MCF 10A (cell line): ENCODE data around the gene HLA-DPB1. TPM values are rescaled to one million over a fixed set of nuclear protein-coding genes. Genes with fewer than 3 reads are reported as not detected.

ENCODE experiments used
- BruUV-seq: library from RNA; stranded (reverse); fragments of 400-500 nt; replicated peaks from 2 replicates; lab custom pipeline; 2021; lab: Mats Ljungman, UMichigan
- CTCF ChIA-PET: fragments of 300-600 bp; sonication (Branson Sonifier 250); formaldehyde crosslinking; extraction: SDS; loops from one replicate; lab custom pipeline; 2021; ENCODE audit warnings: antibody characterized with exemption, inconsistent platforms; lab: Yijun Ruan, JAX
- POLR2A ChIA-PET: fragments of 300-600, 350-650 bp; sonication (Branson Sonifier 250); formaldehyde crosslinking; extraction: SDS; loops from one replicate; lab custom pipeline; 2020; ENCODE audit warnings: antibody characterized with exemption, inconsistent platforms; lab: Yijun Ruan, JAX
- DNase-seq: peaks from one replicate; pipeline ENCODE4 v3.0.0-alpha.2; 2018; ENCODE audit not compliant: unreplicated experiment
- H3K27ac Mint-ChIP-seq: one replicate; pipeline ENCODE4 v1.8.0; 2022; ENCODE audit warnings: mild to moderate bottlenecking, low read depth, mixed read lengths; ENCODE audit not compliant: unreplicated experiment
- H3K27me3 Mint-ChIP-seq: one replicate; pipeline ENCODE4 v1.8.0; 2022; ENCODE audit warnings: mixed read lengths; ENCODE audit not compliant: insufficient read depth, unreplicated experiment
- H3K36me3 Mint-ChIP-seq: one replicate; pipeline ENCODE4 v1.8.0; 2022; ENCODE audit warnings: mild to moderate bottlenecking, moderate library complexity, mixed read lengths; ENCODE audit not compliant: insufficient read depth, unreplicated experiment
- H3K4me1 Mint-ChIP-seq: one replicate; pipeline ENCODE4 v1.8.0; 2022; ENCODE audit warnings: mixed read lengths; ENCODE audit not compliant: insufficient read depth, unreplicated experiment
- H3K4me3 Mint-ChIP-seq: one replicate; pipeline ENCODE4 v1.8.0; 2022; ENCODE audit warnings: mild to moderate bottlenecking, moderate library complexity, mixed read lengths; ENCODE audit not compliant: unreplicated experiment
- H3K9me3 Mint-ChIP-seq: one replicate; pipeline ENCODE4 v1.8.0; 2022; ENCODE audit warnings: mixed read lengths; ENCODE audit not compliant: unreplicated experiment
- CTCF ChIP-seq: fragments of 200-600 bp; IDR thresholded peaks from one replicate; pipeline ENCODE4 v1.8.0; 2022; ENCODE audit warnings: antibody characterized with exemption, mild to moderate bottlenecking; ENCODE audit not compliant: unreplicated experiment
- intact Hi-C: fragments of 100-400 bp; cut with micrococcal nuclease; formaldehyde crosslinking; loops from 2 replicates; pipeline ENCODE4 v1.14.1; 2022
- total RNA-seq: library from RNA; stranded (reverse); gene quantifications from 2 replicates; pipeline ENCODE4 v1.2.3, GENCODE V29; 2022

The HLA-DPB1 gene
- total RNA-seq, 1 experiment from 2014 or later: not detected

DNA sequence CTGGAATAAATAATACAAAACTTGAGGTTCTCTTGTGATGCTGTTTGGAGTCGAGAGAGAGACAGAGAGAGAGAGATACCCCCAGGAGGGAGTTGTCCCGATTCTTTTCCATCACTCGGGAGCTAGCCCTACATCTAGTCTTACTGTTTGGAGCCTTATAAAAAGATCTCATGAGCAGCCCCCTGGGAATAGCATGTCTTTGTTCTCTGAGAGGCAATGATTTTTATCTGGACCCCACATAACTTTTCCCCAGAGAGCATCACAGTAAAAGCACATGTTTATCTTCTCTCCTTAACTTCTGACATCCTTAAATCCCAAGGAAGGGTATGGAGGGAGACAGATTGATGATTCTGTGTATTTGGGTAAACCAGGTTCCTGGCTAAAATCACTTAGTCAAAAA, 45.5 kb upstream of the HLA-DPB1 start:
- ChIA-PET POLR2A (no interaction called here), CTCF (no interaction called here)
- Mint-ChIP-seq H3K4me1 (no peaks in the 10 kb centered on the region), H3K27ac (no peak overlapping the region), H3K9me3 (peaks cover 11% of the 10 kb centered on the region), H3K36me3 (no peaks in the 10 kb centered on the region), H3K4me3 (no peak overlapping the region), H3K27me3 (peaks cover 94% of the 10 kb centered on the region)
- BruUV-seq: no TSS peak
- no peak for TF ChIP-seq CTCF
- intact Hi-C loops: no loop called here
- DNase-seq: no peak

DNA sequence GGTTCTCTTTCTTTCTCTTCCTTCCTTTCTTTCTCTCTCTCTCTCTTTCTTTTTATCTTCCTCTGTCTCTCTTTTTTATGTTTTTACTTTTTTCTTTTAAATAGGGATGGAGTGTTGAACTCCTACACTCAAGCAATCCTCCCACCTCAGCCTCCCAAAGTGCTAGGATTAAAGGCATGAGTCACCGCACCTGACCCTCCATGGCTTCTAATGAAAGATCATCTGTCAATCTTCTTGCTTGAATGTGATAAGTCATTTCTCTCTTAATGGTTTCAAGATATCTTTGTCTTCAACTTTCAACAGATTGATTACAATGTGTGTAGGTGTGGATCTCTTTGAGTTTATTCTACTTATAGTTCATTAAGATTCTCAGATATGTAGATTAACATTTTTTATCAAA, 41.2 kb upstream of the HLA-DPB1 start:
- no peak for TF ChIP-seq CTCF
- no TSS peak for BruUV-seq
- Mint-ChIP-seq H3K36me3 (no peaks in the 10 kb centered on the region), H3K27ac (no peak overlapping the region), H3K9me3 (peaks cover 11% of the 10 kb centered on the region), H3K27me3 (peaks cover 100% of the 10 kb centered on the region), H3K4me1 (no peaks in the 10 kb centered on the region), H3K4me3 (no peak overlapping the region)
- CTCF ChIA-PET: no interaction called here
- no peak for DNase-seq
- POLR2A ChIA-PET: interaction anchor here (0.6 kb wide), 1 partner anchor 130 kb away, joined by 5 read pairs; no protein-coding TSS in a partner anchor
- intact Hi-C loops: no loop called here

DNA sequence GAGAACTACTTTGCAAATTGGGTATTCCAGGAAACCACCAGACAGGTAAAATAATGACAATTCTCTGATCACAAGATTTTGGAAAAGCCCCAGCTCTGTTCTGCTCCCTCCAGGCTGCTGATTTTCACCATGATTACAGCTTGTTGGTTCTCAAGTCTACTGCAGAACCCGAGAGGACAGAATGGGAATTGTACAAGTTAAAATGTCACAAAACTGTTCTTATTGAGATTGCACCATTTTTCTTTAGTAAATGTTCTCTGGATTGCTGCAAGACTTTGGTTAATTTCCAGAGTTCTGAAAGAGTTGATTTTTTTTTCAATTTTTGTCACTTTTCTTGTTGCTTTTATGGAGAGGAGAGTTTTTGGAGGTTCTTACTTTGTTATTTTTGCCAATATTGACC, 39.3 kb upstream of the HLA-DPB1 start:
- CTCF ChIA-PET: interaction anchor here (0.8 to 1.4 kb wide), 3 partner anchors 13 to 22 kb away, joined by 3 to 5 read pairs (median 3); no protein-coding TSS in a partner anchor

DNA sequence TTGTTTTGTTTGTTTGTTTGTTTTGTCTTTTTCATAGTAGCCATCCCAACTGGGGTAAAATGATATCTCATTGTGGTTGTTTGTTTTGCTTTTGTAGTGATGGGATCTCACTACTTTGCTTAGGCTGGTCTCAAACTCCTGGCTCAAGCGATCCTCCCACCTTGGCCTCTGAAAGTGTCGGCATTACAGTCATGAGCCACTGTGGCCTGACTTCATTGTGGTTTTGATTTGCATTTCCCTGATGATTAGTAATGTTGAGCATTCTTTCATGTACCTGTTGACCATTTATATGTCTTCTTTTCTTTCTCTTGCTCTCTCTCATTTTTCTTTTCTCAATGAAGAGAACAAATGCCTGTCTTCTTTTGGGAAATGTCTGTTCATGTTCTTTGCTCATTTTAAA, 35.6 kb upstream of the HLA-DPB1 start:
- CTCF ChIA-PET: no interaction called here
- TF ChIP-seq CTCF: no peak
- peaks cover 92% of the 10 kb centered on the region for H3K27me3 Mint-ChIP-seq
- H3K4me1 Mint-ChIP-seq: no peaks in the 10 kb centered on the region
- no peak overlapping the region for H3K27ac Mint-ChIP-seq
- no peak for DNase-seq
- BruUV-seq: no TSS peak
- H3K36me3 Mint-ChIP-seq: no peaks in the 10 kb centered on the region
- H3K4me3 Mint-ChIP-seq: no peak overlapping the region
- POLR2A ChIA-PET: no interaction called here
- H3K9me3 Mint-ChIP-seq: peaks cover 2% of the 10 kb centered on the region
- intact Hi-C loops: no loop called here

More for the DNA sequence above, 39.3 kb upstream of the HLA-DPB1 start:
- H3K9me3 Mint-ChIP-seq: peaks cover 11% of the 10 kb centered on the region
- no peaks in the 10 kb centered on the region for H3K4me1 Mint-ChIP-seq
- BruUV-seq: no TSS peak
- POLR2A ChIA-PET: interaction anchor here (0.6 to 1.1 kb wide), 3 partner anchors 48 to 117 kb away, joined by 3 read pairs; no protein-coding TSS in a partner anchor
- no peak for TF ChIP-seq CTCF
- H3K27me3 Mint-ChIP-seq: peaks cover 100% of the 10 kb centered on the region
- no peak overlapping the region for H3K4me3 Mint-ChIP-seq
- H3K27ac Mint-ChIP-seq: no peak overlapping the region
- no peak for DNase-seq
- no peaks in the 10 kb centered on the region for H3K36me3 Mint-ChIP-seq
- intact Hi-C loops: no loop called here
